ENCODE results near the gene SLC6A15. TPM values are rescaled to one million over a fixed set of nuclear protein-coding genes. Genes with fewer than 3 reads are reported as not detected.

SLC6A15 gene
- total RNA-seq, 1 experiment from 2014 or later: 0.07 TPM

DNA sequence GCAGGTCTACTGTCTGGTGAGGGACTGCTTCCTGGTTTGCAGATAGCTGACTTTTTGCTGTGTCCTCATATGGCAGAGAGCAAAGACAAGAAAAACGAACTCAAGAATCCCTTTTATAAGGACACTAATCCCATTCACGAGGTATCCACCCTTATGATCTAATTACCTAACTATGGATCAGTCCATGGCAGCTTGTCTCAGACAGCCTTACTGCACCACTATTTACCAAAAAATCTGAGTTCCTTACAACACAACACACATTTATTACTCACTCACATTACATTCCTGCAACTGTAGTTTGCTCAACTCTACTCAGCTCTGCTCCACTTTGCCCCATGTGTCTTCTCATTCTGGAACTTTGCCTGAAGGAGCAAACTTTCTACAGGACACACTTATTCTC lies 10.1 kb upstream of the SLC6A15 start:
- Histone ChIP-seq H3K79me2 (ENCODE audit: insufficient read depth, low read length) (no peaks in the 10 kb centered on the region), H3K36me3 (ENCODE audit: control insufficient read depth in 1 of 2, insufficient read depth in 2 of 2, low read length in 2 of 2) (no peaks in the 10 kb centered on the region), H3K4me3 (replicated peaks in 1 of 2; ENCODE audit: low read depth in 1 of 2, low read length in 2 of 2) (no peak overlapping the region), H3K27me3 (ENCODE audit: insufficient read depth, low read length) (no peaks in the 10 kb centered on the region), H3K9me3 (ENCODE audit: control insufficient read depth in 1 of 2, insufficient read depth in 1 of 2, low read depth in 1 of 2, low read length in 2 of 2) (no peaks in the 10 kb centered on the region), H2AFZ (ENCODE audit: low read depth, low read length, poor library complexity, severe bottlenecking) (no peak overlapping the region), H3K27ac (ENCODE audit: low read depth, low read length) (no peak overlapping the region), H3K4me2 (ENCODE audit: low read length) (no peak overlapping the region), H4K20me1 (ENCODE audit: insufficient read depth) (no peaks in the 10 kb centered on the region), H3K4me1 (ENCODE audit: control insufficient read depth in 1 of 2, insufficient read depth in 2 of 2, low read length in 2 of 2) (no peaks in the 10 kb centered on the region), H3K9me2 (ENCODE audit: insufficient read depth) (no peaks in the 10 kb centered on the region), H3K9ac (ENCODE audit: low read length) (no peak overlapping the region)
- ATAC-seq (no peak), DNase-seq (ENCODE audit: low read depth, low spot score) (no peak)
- ChIA-PET POLR2A (no interaction called here), RAD21 (ENCODE audit: low non-redundant PET in 1 of 2, low total read pairs in 2 of 2, uncharacterized antibody in 2 of 2, unreplicated experiment in 2 of 2) (no interaction called here), CTCF (no interaction called here)
- no TSS peak for BruUV-seq (replicated peaks)
- intact Hi-C loops (cut with micrococcal nuclease): no loop called here
- TF ChIP-seq CBX3 (IDR thresholded peaks at IDR 0.05; ENCODE audit: low read depth) (no peak), EGR1 (IDR thresholded peaks at IDR 0.05; ENCODE audit: low read depth) (no peak), EZH2 (IDR thresholded peaks at IDR 0.05) (no peak), FOSL1 (IDR thresholded peaks at IDR 0.05; ENCODE audit: low read depth) (no peak)

GRCh38 chr12:84920331-84920730 lies 7.7 kb upstream of the SLC6A15 start:
- H3K4me1 ChIP-seq (ENCODE audit: control insufficient read depth in 1 of 2, insufficient read depth in 2 of 2, low read length in 2 of 2): no peaks in the 10 kb centered on the region
- no peak for TF ChIP-seq ZNF274 (IDR thresholded peaks at IDR 0.05; ENCODE audit: low read depth, low read length)
- TF ChIP-seq ELF1 (IDR thresholded peaks at IDR 0.05; ENCODE audit: borderline replicate concordance, low read depth): no peak
- no peak for TF ChIP-seq SRF (IDR thresholded peaks at IDR 0.05; ENCODE audit: low read depth)
- TF ChIP-seq RAD21 (IDR thresholded peaks at IDR 0.05; ENCODE audit: low read depth): no peak
- TF ChIP-seq POLR2AphosphoS5 (IDR thresholded peaks at IDR 0.05; ENCODE audit: low read depth, low read length): no peak
- TF ChIP-seq, protein P1, sequence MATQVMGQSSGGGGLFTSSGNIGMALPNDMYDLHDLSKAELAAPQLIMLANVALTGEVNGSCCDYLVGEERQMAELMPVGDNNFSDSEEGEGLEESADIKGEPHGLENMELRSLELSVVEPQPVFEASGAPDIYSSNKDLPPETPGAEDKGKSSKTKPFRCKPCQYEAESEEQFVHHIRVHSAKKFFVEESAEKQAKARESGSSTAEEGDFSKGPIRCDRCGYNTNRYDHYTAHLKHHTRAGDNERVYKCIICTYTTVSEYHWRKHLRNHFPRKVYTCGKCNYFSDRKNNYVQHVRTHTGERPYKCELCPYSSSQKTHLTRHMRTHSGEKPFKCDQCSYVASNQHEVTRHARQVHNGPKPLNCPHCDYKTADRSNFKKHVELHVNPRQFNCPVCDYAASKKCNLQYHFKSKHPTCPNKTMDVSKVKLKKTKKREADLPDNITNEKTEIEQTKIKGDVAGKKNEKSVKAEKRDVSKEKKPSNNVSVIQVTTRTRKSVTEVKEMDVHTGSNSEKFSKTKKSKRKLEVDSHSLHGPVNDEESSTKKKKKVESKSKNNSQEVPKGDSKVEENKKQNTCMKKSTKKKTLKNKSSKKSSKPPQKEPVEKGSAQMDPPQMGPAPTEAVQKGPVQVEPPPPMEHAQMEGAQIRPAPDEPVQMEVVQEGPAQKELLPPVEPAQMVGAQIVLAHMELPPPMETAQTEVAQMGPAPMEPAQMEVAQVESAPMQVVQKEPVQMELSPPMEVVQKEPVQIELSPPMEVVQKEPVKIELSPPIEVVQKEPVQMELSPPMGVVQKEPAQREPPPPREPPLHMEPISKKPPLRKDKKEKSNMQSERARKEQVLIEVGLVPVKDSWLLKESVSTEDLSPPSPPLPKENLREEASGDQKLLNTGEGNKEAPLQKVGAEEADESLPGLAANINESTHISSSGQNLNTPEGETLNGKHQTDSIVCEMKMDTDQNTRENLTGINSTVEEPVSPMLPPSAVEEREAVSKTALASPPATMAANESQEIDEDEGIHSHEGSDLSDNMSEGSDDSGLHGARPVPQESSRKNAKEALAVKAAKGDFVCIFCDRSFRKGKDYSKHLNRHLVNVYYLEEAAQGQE (IDR thresholded peaks at IDR 0.05; ENCODE audit: low read depth): no peak
- no peaks in the 10 kb centered on the region for H3K9me2 ChIP-seq (ENCODE audit: insufficient read depth)
- no peak overlapping the region for H3K9ac ChIP-seq (ENCODE audit: low read length)
- no peak for DNase-seq (ENCODE audit: low read depth, low spot score)
- no peaks in the 10 kb centered on the region for H3K9me3 ChIP-seq (ENCODE audit: control insufficient read depth in 1 of 2, insufficient read depth in 1 of 2, low read depth in 1 of 2, low read length in 2 of 2)
- H3K4me2 ChIP-seq (ENCODE audit: low read length): no peak overlapping the region
- no peaks in the 10 kb centered on the region for H3K79me2 ChIP-seq (ENCODE audit: insufficient read depth, low read length)
- no peak overlapping the region for H2AFZ ChIP-seq (ENCODE audit: low read depth, low read length, poor library complexity, severe bottlenecking)
- no peaks in the 10 kb centered on the region for H4K20me1 ChIP-seq (ENCODE audit: insufficient read depth)
- ChIA-PET CTCF (no interaction called here), POLR2A (no interaction called here), RAD21 (ENCODE audit: low non-redundant PET in 1 of 2, low total read pairs in 2 of 2, uncharacterized antibody in 2 of 2, unreplicated experiment in 2 of 2) (no interaction called here)
- H3K27ac ChIP-seq (ENCODE audit: low read depth, low read length): no peak overlapping the region
- no peaks in the 10 kb centered on the region for H3K36me3 ChIP-seq (ENCODE audit: control insufficient read depth in 1 of 2, insufficient read depth in 2 of 2, low read length in 2 of 2)
- intact Hi-C loops (cut with micrococcal nuclease): no loop called here
- ATAC-seq: no peak
- BruUV-seq (replicated peaks): no TSS peak
- no peaks in the 10 kb centered on the region for H3K27me3 ChIP-seq (ENCODE audit: insufficient read depth, low read length)
- no peak overlapping the region for H3K4me3 ChIP-seq (replicated peaks in 1 of 2; ENCODE audit: low read depth in 1 of 2, low read length in 2 of 2)

All from HCT116 (cell line).